ENCODE measurements around the gene PPM1L. TPM values are rescaled to one million over a fixed set of nuclear protein-coding genes. Genes with fewer than 3 reads are reported as not detected.

The PPM1L gene
- total and polyA plus RNA-seq, 10 of the 15 experiments (the other 5 are each of a cell fraction or from before 2014, with no cell fraction given) = under 0.01 to 0.33 (median 0.06) TPM; not detected in 1

GRCh38 chr3:161016417-161017313, 260.6 kb downstream of the PPM1L start (continued):
- TF ChIP-seq, protein P1, sequence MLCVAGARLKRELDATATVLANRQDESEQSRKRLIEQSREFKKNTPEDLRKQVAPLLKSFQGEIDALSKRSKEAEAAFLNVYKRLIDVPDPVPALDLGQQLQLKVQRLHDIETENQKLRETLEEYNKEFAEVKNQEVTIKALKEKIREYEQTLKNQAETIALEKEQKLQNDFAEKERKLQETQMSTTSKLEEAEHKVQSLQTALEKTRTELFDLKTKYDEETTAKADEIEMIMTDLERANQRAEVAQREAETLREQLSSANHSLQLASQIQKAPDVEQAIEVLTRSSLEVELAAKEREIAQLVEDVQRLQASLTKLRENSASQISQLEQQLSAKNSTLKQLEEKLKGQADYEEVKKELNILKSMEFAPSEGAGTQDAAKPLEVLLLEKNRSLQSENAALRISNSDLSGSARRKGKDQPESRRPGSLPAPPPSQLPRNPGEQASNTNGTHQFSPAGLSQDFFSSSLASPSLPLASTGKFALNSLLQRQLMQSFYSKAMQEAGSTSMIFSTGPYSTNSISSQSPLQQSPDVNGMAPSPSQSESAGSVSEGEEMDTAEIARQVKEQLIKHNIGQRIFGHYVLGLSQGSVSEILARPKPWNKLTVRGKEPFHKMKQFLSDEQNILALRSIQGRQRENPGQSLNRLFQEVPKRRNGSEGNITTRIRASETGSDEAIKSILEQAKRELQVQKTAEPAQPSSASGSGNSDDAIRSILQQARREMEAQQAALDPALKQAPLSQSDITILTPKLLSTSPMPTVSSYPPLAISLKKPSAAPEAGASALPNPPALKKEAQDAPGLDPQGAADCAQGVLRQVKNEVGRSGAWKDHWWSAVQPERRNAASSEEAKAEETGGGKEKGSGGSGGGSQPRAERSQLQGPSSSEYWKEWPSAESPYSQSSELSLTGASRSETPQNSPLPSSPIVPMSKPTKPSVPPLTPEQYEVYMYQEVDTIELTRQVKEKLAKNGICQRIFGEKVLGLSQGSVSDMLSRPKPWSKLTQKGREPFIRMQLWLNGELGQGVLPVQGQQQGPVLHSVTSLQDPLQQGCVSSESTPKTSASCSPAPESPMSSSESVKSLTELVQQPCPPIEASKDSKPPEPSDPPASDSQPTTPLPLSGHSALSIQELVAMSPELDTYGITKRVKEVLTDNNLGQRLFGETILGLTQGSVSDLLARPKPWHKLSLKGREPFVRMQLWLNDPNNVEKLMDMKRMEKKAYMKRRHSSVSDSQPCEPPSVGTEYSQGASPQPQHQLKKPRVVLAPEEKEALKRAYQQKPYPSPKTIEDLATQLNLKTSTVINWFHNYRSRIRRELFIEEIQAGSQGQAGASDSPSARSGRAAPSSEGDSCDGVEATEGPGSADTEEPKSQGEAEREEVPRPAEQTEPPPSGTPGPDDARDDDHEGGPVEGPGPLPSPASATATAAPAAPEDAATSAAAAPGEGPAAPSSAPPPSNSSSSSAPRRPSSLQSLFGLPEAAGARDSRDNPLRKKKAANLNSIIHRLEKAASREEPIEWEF (IDR thresholded peaks at IDR 0.05; ENCODE audit: insufficient replicate concordance, low read depth, low read length) = no peak
- no peak for TF ChIP-seq PAX8 (IDR thresholded peaks at IDR 0.05)
- no peak for TF ChIP-seq MXI1 (IDR thresholded peaks at IDR 0.05; ENCODE audit: low read depth, low read length)
- TF ChIP-seq BCL11A (IDR thresholded peaks at IDR 0.05; ENCODE audit: low read depth, low read length) = no peak
- TF ChIP-seq ZNF207 (IDR thresholded peaks at IDR 0.05; ENCODE audit: borderline replicate concordance) = no peak
- TF ChIP-seq NR2C2 (IDR thresholded peaks at IDR 0.05; ENCODE audit: borderline replicate concordance, control insufficient read depth, insufficient read length, low read depth) = no peak
- no peak for TF ChIP-seq NBN (IDR thresholded peaks at IDR 0.05)
- TF ChIP-seq GABPA (IDR thresholded peaks at IDR 0.05; ENCODE audit: low read depth) = no peak
- TF ChIP-seq IKZF2 (IDR thresholded peaks at IDR 0.05) = no peak
- TF ChIP-seq STAT1 (conservative IDR thresholded peaks at IDR 0.05) = no peak
- TF ChIP-seq, protein P2, sequence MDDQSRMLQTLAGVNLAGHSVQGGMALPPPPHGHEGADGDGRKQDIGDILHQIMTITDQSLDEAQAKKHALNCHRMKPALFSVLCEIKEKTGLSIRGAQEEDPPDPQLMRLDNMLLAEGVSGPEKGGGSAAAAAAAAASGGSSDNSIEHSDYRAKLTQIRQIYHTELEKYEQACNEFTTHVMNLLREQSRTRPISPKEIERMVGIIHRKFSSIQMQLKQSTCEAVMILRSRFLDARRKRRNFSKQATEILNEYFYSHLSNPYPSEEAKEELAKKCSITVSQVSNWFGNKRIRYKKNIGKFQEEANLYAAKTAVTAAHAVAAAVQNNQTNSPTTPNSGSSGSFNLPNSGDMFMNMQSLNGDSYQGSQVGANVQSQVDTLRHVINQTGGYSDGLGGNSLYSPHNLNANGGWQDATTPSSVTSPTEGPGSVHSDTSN (IDR thresholded peaks at IDR 0.05; ENCODE audit: insufficient replicate concordance, low read depth, low read length) = no peak
- no peak for TF ChIP-seq KLF5 (IDR thresholded peaks at IDR 0.05; ENCODE audit: partially characterized antibody)

All from GM12878 (cell line).